Forelimb muscle (tissue), 1 donor: ENCODE measurements around the gene CST4. TPM values are rescaled to one million over a fixed set of nuclear protein-coding genes. Genes with fewer than 3 reads are reported as not detected.
"Not testable (repeated sequence)": the region's sequence is repeated elsewhere in the genome, so short reads cannot be mapped to it uniquely, and the experiment has no call there.

Experiments used
- DNase-seq: peaks from one replicate; pipeline ENCODE4 v3.0.0-alpha.2; 2013; ENCODE audit warnings: low read depth
- polyA plus RNA-seq: library from polyadenylated mRNA; unstranded; fragments of 120-200 nt; gene quantifications from one replicate; pipeline ENCODE4 v1.2.1, GENCODE V29; 2013; ENCODE audit not compliant: insufficient read length

The CST4 gene, protein sequence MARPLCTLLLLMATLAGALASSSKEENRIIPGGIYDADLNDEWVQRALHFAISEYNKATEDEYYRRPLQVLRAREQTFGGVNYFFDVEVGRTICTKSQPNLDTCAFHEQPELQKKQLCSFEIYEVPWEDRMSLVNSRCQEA
- polyA plus RNA-seq = not detected

DNA sequence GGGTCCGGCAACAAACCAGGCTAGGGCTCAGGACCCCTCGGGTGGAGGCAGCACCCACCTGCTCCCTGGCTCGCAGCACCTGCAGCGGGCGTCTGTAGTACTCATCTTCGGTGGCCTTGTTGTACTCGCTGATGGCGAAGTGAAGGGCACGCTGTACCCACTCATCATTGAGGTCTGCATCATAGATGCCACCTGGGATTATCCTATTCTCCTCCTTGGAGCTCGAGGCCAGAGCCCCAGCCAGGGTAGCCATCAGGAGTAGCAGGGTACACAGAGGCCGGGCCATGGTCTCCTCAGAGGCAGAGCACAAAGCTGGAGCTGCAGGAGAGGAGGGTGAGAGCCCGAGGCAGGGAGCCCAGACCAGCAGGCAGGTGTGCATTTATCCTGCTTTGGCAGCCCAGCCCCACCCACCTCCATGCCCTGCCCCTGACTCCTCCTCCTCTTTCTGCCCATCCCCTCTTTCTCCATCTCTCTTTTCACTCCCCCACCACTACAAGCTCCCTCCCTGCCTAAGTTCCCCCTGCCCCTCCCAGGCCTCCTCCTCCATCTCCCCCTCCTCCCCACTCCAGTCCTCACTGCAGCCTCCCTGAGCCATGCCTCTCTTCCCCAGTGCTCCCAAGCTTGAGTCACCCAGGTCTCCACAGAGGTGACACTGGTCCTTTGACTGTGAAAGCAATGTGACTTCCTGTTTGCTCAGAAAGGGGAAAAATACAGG lies at the start of gene CST4:
Gene CST4, minus strand, starts transcription at position 355 of the 715 bp plus-strand sequence. Its CDS starts 69 bp downstream, at position 286.
- DNase-seq = not testable (repeated sequence)

DNA sequence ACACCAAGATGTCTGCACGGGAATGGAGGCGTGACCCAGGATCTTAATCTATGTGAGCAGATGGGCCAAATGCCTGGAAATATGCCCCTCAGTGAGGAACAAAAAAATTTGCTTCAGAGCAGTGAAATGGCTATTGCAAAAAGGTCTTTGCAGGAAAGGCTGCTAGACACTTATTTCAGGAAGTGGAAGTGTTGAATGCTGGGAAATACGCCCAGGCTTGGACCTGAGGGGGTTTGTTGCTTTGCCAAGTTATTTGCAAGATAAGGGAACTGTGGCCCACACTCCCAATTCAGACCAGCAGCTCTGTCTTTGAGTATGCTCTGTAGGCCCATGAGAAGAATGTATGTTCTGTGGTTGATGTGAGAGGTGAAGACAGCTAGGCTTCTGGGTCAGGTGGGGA lies 46.6 kb upstream of the CST4 start:
- not testable (repeated sequence) for DNase-seq

DNA sequence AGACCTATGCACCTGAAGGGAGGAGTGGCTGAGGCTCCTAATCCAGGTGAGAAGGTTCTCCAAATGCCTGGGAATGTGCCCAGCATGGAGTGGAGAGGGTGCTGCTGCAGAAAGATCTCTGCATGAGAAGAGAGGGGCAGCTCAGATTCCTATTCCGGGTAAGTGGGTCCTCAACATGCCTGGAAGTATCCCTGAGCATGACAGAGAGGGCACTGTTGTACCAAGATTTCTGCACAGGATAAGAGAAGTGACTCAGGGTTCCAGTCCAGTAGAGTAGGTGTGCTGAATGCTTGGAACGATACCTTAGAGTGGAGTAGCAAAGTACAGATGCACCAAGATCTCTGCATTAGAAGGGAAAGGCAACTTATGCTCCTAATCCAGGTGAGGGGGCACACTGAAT lies 46.1 kb upstream of the CST4 start:
- DNase-seq = not testable (repeated sequence)

DNA sequence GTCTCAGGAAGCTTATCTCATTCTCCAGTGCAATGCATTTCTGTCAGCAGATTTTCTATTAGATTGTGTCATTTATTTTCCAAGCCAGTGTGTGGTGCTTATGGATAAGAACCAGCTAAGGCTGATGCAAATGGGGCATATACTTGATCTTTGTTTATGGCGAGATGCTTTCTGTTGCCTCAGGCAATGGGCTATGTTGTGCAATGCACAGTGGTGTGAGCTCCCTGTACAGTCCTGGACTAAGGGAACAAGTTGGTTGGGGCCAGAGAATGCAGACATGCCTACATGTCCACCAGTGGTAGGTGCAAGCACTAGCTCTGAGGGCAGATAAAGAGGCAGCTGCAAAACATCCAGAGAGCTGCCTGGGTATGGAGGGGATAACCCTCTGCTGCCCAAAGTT lies 45.6 kb upstream of the CST4 start:
- DNase-seq = not testable (repeated sequence)

DNA sequence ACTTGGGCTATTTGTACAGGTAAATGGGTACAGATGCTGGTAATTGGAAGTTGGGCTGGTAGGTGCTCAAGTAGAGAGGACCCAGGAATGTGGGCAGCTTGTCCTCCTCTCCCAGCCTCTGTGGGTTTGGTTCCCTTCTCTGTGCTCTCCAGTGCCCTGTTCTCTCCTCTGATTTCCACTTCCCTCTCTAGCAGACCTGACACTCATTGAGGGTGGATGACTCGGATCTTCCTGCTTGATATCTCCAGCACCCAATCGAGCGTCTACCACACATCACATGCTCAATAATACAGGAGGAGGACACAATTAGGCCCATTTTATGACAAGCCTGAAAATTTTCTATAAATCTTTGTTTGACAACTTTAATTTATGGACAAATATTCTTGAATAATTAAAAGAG lies 38.2 kb upstream of the CST4 start:
- DNase-seq = no peak

DNA sequence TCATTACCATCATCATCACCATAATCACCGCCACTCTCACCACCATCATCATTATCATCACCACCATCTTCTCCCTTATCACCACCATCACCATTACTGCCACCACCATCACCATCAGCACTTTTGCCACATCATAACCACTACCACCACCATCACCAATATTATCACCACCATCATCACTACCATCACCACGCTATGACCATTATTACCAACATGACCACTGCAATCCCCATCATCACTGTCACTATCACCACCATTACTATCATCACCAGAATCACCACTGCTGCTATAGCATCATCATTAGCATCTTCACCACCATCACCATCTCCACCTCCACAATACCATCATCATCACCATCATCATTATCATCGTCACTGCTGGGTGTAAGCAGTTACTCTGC lies 36.3 kb upstream of the CST4 start:
- no peak for DNase-seq

DNA sequence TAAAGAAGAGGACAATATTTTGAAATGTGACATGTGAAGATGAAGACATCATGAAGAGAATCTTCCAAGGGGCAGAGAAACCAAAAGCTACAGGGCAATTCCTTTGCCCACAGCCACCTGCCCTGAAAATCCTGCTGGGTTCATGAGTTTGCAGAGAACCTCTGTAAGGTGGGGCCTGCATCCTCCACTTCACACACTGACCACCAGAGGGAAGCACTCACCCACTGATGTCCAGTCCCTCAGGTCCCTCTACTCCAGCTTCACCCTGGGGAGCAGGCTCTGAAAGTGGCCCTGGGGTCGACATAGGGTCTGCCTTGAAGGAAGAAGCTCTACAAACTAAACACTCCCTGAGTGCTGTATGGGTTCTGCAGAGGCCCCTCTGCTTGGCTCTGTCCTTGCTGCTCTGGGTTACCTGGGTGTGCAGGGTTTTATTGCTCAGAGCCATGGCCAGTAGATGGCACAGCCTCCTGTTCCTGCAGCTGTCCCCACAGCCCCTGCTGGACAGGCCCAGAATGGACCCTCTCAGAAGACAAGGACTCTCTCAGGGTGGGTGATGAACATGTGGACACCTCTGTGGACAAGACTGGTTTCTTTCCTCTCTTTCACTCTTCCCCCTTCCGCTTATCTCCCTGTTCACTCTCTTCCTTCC lies 34.9 kb upstream of the CST4 start:
- not testable (repeated sequence) for DNase-seq

DNA sequence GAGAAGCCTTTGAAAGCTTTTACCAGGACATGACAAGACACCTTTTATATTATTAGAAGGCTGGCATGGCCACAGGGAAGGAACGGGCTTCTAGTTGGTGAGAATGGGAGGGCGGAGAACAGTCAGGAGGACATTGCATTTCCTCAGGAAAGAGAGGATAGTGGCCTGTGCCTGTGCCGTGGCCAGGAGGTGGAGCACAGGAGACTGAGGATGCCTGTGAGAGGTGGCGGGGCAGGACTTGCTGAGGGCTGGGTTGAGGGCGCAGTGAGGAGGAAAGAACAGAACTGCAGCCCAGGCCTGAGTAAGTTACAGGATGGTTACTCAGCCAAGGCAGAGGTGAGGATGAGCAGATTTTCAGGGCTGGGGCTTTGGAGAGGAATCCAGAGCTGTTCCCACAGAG lies 34.0 kb upstream of the CST4 start:
- DNase-seq = not testable (repeated sequence)

DNA sequence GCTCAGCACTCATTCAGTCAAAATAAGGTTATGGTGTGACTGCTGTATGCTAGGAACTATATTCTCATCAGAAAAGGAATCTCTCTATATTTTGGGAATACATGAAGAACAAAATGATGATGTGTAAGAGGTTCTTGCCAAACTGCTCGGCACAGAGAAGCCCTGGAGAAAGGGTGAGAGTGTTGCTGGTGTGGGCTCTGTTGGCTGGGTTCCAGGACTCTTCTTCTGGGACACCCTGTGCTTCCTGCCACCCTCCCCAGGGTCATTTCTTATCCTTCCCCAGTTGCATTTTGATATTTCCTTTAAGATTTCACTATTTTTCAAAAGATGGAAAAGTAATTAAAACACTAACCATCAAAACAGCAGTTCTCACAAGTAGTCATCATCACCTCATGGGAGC lies 33.1 kb upstream of the CST4 start:
- no peak for DNase-seq

DNA sequence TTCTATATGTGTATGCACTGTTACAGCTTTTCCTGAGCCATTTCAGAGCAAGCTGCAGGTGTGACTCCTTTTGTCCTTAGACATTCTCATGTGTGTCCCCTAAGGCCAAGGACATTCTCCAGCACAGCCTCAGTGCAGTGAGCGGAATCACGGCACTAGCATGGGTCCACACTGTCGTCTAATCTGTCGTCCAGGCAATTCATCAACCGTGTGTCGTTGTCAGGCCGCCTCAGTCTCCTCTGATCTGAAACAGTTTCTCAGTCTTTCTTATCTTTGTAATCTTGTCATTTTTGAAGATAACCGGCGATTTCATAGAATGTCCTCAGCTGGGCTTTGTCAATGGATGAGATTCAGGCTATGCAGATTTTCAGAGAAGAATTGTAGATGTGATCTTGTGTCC lies 30.5 kb upstream of the CST4 start:
- not testable (repeated sequence) for DNase-seq

DNA sequence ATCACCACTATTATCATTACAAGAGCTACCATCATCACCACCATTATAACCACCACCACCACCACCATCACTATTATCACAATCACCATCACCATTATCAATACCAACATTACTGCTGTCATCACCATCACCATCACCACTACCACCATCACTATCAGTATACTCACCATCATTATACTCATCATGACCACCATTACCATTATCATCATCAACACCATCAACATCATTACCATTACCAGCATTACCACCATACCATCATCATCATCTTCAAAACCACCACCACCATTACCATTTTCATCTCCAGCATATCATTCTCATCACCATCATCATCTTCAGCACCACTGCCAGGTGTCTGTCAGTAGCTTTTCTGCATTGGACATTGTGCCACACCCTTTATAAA lies 22.9 kb upstream of the CST4 start:
- DNase-seq = not testable (repeated sequence)

DNA sequence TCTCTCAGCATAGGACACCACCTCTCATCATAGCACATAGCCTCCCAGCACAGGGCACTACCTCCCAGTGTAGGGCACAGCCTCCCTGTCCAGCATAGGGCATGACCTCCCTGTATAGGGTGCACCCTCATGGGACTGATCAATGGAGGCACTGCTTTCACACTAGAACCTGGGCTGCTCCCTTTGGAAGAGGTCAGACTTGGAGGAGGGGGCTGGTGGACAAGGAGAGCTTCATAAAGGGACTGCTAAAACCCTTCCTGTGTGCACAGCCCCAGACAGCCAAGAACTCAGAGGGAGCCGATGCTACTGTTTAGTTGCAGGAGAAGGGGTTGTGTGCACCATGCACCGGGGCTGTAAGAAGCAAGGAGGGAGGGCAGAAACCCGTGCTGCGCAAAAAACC lies 21.9 kb upstream of the CST4 start:
- DNase-seq = no peak

DNA sequence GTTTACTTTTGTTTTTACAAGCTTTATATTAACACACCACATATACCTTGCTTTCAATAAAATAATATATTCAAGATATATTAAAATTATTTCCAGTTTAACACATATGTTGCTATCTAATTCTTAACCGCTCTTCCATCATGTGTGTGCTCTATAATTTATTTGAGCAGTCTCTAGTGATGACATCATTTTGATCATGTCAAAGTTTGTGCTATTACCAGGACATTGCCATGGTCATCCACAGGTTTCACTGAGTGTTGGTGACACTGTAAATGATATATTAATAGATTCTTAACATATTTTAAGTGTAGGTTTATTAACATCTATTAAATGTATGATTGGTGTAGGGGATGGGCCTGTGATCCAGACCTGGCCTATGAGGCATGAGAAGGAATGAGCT lies 17.1 kb upstream of the CST4 start:
- no peak for DNase-seq

DNA sequence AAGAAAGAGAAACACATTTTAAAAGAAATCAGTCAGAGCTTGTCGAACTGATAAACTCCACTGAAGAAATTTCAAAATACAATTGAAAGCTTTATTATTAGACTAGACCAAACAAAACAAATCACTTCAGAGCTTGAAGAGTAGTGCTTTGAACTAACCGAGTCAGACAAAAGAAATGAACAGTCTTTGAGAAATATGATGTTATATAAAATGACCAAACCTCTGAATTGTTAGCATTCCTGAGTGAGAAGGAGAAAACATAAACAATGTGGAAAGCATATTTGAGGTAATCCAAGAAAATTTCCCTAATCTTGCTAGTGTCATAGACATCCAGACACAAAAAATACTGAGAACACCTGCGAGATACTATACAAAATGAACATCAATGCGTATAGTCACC lies 13.2 kb upstream of the CST4 start:
- DNase-seq = no peak

DNA sequence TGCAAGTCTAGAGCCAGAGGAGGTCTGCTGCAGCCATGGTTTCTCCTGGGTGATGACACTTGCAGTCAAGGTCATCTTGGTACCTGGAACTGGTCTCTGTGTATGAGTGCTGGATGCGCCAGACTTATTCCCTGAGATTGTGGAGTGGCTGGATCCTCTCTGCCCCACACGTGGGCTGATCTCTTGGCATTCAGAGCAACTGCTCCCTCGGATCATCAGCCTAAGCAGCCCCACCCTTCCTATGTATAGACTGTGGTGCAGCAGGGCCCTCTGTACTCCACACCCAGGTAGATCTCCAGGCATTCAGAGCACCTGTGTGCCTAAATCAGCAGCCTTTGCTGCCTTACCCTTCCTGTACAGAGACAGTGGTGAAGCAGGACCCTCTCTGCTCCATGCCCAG lies 12.1 kb upstream of the CST4 start:
- no peak for DNase-seq

DNA sequence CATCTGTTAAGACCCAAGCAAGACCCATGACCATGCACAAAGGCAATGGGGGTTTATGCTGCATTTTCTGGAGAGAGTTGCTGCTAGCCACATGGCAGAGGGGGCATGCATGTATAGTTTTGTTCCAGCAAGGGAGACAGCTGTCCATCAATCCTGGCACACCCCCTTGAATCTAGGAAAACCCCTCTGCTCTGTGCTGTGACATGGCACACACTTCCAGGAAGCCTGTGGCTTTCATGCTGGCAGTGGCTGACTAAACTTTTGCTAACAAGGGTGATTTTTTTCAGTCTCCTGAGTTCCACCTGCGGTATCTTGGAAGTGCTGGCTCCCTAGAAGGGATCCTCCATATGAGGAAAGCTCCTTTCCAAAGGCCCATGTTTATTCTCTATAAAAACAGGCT lies 9.1 kb upstream of the CST4 start:
- no peak for DNase-seq

DNA sequence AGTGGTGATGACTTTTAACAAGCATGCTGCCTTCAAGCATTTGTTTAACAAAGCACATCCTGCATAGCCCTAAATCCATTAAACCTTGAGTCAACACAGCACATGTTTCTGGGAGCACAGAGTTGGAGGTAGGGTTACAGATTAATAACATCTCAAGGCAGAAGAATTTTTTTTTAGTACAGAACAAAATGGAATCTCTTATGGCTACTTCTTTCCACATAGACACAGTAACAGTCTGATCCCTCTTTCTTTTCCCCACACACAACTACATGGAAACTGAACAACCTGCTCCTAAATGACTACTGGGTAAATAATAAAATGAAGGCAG lies 6.2 kb upstream of the CST4 start:
- not testable (repeated sequence) for DNase-seq

DNA sequence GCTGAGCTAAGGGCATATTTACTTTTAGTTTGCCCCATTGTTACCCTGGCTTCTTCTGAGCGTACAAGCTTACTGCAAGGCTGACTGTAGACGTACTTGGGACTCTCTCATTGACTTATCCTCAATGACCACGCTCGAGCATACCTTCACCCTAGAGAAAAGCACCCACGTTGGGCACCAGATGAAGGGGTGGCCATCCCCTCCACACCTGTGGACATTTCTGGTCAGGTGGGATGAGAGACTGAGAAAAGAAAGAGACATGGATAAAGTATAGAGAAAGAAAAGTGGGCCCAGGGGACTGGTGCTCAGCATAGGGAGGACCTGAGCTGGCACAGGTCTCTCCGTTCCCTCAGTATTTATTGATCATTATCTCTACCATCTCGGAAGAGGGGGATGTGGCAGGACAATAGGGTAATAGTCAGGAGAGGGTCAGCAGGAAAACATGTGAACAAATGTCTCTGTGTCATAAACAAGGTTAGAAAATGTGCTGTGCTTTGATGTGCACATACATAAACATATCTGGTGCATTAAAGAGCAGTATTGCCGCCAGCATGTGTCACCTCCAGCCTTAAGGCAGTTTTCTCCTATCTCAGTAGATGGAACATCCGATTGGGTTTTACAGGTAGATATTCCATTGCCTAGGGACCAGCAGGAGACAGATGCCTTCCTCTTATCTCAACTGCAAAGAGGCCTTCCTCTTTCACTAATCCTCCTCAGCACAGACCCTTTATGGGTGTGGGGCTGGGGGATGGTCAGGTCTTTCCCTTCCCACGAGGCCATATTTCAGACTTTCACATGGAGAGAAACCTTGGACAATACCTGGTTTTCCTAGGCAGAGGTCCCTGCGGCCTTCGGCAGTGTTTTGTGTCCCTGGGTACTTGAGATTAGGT lies 5.6 kb upstream of the CST4 start:
- DNase-seq = not testable (repeated sequence)

DNA sequence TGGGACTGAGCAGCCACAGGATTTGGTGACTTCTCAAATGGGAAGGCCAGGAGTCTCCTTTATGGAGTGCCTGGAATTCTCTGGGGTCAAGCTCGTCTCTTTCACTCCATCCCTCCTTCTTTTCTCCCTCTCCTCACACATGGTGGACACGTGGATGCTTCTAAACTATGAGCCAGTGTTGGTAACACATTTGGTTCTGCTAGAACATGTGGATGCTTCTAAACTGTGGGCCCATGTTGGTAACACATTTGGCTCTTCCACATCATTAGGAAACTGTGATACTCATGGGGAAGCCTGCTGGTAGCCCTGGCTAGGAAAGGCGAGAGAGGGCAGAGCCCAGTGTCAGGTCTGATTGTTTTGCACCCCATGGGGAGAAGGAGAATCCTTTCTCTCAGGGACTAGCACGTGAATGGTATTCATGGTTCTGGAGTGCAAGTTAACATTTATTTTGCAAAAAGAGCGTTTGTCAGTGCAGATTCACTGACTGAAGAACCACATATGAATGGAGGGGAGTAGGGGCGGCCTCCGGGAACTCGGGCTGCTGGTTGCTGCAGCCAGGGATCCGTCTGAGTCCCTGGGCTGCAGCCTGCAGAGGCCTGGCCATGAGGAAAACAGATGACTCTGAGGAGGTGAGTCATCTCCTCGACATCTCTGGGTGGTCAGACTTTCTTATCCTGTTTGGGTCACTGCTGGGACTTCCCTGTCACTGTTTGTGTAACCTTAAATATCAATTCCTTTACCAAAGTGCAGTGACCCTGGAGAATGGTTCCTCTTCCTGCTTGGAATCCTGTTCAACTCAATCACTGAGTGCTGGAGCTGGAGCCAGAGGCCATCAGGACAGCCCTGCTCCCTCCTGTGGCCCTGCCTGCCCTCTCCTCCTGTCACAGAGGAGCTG lies 4.1 kb upstream of the CST4 start:
- DNase-seq = not testable (repeated sequence)

DNA sequence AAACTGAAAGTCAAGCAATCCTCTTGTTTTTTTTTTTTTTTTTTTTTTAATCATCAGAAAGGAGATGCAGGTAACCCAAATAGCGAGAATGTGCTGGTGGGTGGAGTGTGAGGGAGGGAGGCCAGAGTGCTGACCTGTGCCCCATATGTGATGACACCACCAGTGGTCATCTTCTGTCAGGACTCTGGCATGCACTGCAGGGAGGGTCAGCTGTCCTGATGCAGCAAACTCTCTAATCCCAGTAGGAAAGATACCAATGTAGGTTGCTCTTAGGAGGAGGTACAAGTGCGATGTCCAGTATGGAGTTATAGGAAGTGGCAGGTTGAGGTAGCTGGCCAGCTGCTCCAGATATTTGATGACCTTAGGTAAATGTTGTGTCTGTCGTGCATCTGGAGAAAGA lies 2.8 kb upstream of the CST4 start:
- no peak for DNase-seq

DNA sequence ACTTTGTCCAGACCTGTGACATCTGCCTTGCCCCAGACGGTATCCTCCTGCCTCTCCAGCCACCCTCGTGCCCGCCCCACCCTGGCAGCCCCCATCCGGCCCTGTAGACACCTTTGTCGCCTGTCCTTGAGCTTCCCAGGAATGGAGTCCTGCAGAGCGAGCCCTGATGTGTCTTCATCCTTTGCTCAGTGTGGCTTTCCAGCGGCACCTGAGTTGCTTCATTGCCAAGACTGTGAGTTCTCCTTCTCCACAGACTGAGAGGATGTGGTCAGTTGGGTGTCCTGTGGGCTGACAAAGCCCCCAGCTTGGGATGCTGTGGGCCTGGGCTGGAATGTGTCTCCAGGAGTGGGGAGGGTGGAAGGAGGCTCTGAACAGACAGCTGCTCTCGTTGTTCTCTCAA lies 1.7 kb upstream of the CST4 start:
- DNase-seq = no peak

DNA sequence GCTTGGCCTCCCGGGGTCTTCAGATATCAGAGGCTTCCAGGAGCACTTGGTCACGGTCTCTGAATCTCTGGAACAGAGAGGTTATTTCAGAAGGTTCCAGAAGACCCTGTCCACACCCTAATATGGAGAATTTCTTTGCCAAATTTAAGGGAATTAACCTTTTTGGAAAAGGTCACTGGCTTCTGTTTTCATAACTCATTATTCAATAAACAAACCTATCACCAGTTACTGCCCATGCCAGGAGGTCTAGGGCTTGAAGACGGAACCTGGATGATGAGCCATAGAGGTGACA lies 507 bp upstream of the CST4 start:
- DNase-seq = no peak
